ENCODE measurements around the gene IARS1. TPM values are rescaled to one million over a fixed set of nuclear protein-coding genes. Genes with fewer than 3 reads are reported as not detected.

IARS1 gene
- total and polyA plus RNA-seq, 2 experiments from 2014 or later = 105 to 310 TPM

DNA sequence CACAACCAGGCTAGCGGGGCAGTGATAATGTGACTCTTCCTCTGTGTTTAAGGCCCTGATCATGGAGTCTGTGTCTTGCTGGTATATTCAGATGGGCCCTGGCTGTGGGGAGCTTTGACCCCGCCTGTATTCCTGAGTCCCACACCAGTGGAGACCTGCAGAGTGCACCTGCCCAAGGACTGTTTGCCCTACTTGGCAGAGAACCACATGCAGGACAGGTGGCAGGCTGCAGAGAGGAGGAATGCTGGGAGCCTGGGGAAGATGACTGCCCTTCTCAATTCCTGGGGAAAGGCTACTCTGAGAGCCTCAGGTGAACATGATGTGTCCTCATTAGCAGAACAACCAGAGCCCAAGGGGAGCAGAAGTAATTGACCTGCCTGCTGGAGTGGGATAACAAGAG, 36.2 kb downstream of the IARS1 start:
- no peaks in the 10 kb centered on the region for H3K9me2 ChIP-seq (ENCODE audit: insufficient read depth)
- no peak overlapping the region for H3K27ac Mint-ChIP-seq
- no peaks in the 10 kb centered on the region for H3K4me1 Mint-ChIP-seq
- H3K36me3 Mint-ChIP-seq (ENCODE audit: low read depth) = peaks cover 98% of the 10 kb centered on the region
- H3K4me3 Mint-ChIP-seq = no peak overlapping the region
- TF ChIP-seq EZH2phosphoT487 (IDR thresholded peaks at IDR 0.05; ENCODE audit: unreplicated experiment) (no peak), STAT1 (IDR thresholded peaks at IDR 0.05; ENCODE audit: unreplicated experiment) (no peak), NANOG (IDR thresholded peaks at IDR 0.05; ENCODE audit: borderline replicate concordance) (no peak), ZNF114 (CRISPR knock-in tag; IDR thresholded peaks at IDR 0.05) (no peak), POLR2AphosphoS5 (IDR thresholded peaks at IDR 0.05; ENCODE audit: low read depth) (no peak), ZNF331 (CRISPR knock-in tag; IDR thresholded peaks at IDR 0.05; ENCODE audit: low read depth) (no peak)
- TF ChIP-seq, protein P1, sequence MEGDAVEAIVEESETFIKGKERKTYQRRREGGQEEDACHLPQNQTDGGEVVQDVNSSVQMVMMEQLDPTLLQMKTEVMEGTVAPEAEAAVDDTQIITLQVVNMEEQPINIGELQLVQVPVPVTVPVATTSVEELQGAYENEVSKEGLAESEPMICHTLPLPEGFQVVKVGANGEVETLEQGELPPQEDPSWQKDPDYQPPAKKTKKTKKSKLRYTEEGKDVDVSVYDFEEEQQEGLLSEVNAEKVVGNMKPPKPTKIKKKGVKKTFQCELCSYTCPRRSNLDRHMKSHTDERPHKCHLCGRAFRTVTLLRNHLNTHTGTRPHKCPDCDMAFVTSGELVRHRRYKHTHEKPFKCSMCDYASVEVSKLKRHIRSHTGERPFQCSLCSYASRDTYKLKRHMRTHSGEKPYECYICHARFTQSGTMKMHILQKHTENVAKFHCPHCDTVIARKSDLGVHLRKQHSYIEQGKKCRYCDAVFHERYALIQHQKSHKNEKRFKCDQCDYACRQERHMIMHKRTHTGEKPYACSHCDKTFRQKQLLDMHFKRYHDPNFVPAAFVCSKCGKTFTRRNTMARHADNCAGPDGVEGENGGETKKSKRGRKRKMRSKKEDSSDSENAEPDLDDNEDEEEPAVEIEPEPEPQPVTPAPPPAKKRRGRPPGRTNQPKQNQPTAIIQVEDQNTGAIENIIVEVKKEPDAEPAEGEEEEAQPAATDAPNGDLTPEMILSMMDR (conservative IDR thresholded peaks at IDR 0.05; ENCODE audit: low read depth in 2 of 2) = no peak
- TF ChIP-seq, protein P2, sequence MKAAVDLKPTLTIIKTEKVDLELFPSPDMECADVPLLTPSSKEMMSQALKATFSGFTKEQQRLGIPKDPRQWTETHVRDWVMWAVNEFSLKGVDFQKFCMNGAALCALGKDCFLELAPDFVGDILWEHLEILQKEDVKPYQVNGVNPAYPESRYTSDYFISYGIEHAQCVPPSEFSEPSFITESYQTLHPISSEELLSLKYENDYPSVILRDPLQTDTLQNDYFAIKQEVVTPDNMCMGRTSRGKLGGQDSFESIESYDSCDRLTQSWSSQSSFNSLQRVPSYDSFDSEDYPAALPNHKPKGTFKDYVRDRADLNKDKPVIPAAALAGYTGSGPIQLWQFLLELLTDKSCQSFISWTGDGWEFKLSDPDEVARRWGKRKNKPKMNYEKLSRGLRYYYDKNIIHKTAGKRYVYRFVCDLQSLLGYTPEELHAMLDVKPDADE (IDR thresholded peaks at IDR 0.05) = no peak
- TF ChIP-seq, protein P3, sequence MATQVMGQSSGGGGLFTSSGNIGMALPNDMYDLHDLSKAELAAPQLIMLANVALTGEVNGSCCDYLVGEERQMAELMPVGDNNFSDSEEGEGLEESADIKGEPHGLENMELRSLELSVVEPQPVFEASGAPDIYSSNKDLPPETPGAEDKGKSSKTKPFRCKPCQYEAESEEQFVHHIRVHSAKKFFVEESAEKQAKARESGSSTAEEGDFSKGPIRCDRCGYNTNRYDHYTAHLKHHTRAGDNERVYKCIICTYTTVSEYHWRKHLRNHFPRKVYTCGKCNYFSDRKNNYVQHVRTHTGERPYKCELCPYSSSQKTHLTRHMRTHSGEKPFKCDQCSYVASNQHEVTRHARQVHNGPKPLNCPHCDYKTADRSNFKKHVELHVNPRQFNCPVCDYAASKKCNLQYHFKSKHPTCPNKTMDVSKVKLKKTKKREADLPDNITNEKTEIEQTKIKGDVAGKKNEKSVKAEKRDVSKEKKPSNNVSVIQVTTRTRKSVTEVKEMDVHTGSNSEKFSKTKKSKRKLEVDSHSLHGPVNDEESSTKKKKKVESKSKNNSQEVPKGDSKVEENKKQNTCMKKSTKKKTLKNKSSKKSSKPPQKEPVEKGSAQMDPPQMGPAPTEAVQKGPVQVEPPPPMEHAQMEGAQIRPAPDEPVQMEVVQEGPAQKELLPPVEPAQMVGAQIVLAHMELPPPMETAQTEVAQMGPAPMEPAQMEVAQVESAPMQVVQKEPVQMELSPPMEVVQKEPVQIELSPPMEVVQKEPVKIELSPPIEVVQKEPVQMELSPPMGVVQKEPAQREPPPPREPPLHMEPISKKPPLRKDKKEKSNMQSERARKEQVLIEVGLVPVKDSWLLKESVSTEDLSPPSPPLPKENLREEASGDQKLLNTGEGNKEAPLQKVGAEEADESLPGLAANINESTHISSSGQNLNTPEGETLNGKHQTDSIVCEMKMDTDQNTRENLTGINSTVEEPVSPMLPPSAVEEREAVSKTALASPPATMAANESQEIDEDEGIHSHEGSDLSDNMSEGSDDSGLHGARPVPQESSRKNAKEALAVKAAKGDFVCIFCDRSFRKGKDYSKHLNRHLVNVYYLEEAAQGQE (IDR thresholded peaks at IDR 0.05; ENCODE audit: unreplicated experiment) = no peak
- no peak overlapping the region for H2AFZ ChIP-seq
- no peaks in the 10 kb centered on the region for H3K27me3 ChIP-seq (ENCODE audit: insufficient read depth)
- H3K79me2 ChIP-seq (replicated peaks; ENCODE audit: insufficient read depth) = peaks cover 8% of the 10 kb centered on the region; the same call in 1 of the 2 replicates
- ATAC-seq = no peak
- peaks cover 97% of the 10 kb centered on the region for H3K36me3 ChIP-seq (ENCODE audit: insufficient read depth)
- H4K20me1 ChIP-seq (replicated peaks; ENCODE audit: insufficient read depth) = peaks cover 38% of the 10 kb centered on the region
- H3K4me3 ChIP-seq = no peak overlapping the region
- H3K27ac ChIP-seq (ENCODE audit: low read depth) = no peak overlapping the region
- DNase-seq (ENCODE audit: low spot score) = no peak
- no peaks in the 10 kb centered on the region for H3K9me3 Mint-ChIP-seq
- H3K27me3 Mint-ChIP-seq (ENCODE audit: insufficient read depth, low read depth, poor library complexity) = peaks cover 2% of the 10 kb centered on the region
- H3K4me2 ChIP-seq = no peak overlapping the region
- H3F3A ChIP-seq (replicated peaks; ENCODE audit: low read depth) = peaks cover 23% of the 10 kb centered on the region; the same call in 1 of the 2 replicates
- no peaks in the 10 kb centered on the region for H3K4me1 ChIP-seq (ENCODE audit: insufficient read depth)

Measured in GM23338 (cell line).